ENCODE results near the gene SAT1.

Gene SAT1

DNA sequence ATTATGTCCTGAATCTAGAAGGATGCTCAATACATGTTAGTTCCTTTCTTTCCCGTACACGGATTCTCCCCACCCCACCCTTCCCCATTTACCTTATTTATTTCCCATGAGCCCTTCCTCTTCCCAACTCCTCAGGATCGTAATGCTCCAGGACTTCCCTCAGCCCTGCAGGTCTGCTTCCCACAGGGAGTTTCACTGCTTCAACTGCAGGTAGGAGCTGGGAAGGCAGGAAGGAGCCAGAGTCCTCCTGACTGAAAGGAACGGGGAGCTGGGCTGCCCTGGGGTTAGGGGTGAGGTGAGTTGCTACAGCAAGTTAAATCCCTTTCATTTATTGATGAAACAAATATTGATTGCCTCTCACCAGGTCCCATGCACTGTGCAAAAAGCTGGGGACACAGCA, 33.2 kb downstream of the SAT1 start:
- FAIRE-seq, result no peak

GRCh38 chrX:23817979-23818336, 35.0 kb downstream of the SAT1 start:
- TF ChIP-seq POLR2AphosphoS5 (IDR thresholded peaks at IDR 0.05; ENCODE audit: low read depth, low read length), result no peak
- TF ChIP-seq POLR2A (IDR thresholded peaks at IDR 0.05; ENCODE audit: low read depth, low read length), result no peak
- no peak for TF ChIP-seq TAF1 (IDR thresholded peaks at IDR 0.05; ENCODE audit: borderline replicate concordance, low read depth, low read length)
- FAIRE-seq (no peak), DNase-seq (ENCODE audit: insufficient read length) (no peak)

More for the DNA sequence above, 33.2 kb downstream of the SAT1 start:
- DNase-seq (ENCODE audit: insufficient read length), result no peak
- TF ChIP-seq POLR2A (IDR thresholded peaks at IDR 0.05; ENCODE audit: low read depth, low read length) (no peak), TAF1 (IDR thresholded peaks at IDR 0.05; ENCODE audit: borderline replicate concordance, low read depth, low read length) (no peak), POLR2AphosphoS5 (IDR thresholded peaks at IDR 0.05; ENCODE audit: low read depth, low read length) (no peak)

DNA sequence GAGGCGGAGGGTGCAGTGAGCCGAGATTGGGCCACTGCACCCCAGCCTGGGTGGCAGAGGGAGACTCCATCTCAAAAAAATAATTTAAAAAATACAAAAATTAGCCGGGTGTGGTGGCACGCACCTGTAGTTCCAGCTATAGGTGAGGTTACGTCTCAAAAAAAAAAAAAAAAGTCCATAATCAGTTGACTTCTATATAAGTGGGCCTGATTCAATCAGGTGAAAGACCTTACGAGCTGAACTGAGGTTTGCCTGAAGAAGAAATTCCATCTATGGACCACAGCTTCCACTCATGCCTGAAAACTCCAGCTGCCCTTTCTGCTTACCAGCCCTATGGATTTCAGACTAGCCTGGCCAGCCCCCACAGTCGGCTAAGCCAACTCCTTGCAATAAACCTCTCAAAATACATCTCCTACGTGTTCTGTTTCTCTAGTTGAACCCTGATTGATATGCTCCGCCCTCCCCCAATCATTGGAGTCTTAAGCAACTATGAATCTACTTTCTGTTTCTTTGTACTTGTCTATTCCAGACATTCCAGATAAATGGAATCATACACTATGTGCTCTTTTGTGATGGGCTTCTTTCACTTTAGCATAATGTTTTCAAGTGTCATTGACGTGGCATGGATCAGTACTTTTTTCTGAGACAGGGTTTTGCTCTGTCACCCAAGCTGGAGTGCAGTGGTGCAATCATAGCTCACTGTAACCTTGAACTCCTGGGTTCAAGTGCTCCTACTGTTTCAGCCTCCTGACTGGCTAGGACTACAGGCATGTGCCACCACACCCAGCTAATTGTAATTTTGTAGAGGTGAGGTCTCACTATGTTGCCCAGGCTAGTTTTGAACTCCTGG, 36.6 kb downstream of the SAT1 start:
- DNase-seq (ENCODE audit: insufficient read length) (no peak), FAIRE-seq (no peak)
- TF ChIP-seq TAF1 (IDR thresholded peaks at IDR 0.05; ENCODE audit: borderline replicate concordance, low read depth, low read length) (no peak), POLR2A (IDR thresholded peaks at IDR 0.05; ENCODE audit: low read depth, low read length) (no peak), POLR2AphosphoS5 (IDR thresholded peaks at IDR 0.05; ENCODE audit: low read depth, low read length) (no peak)

GRCh38 chrX:23820235-23820782, 37.3 kb downstream of the SAT1 start:
- DNase-seq (ENCODE audit: insufficient read length) (no peak), FAIRE-seq (no peak)
- no peak for TF ChIP-seq TAF1 (IDR thresholded peaks at IDR 0.05; ENCODE audit: borderline replicate concordance, low read depth, low read length)
- no peak for TF ChIP-seq POLR2A (IDR thresholded peaks at IDR 0.05; ENCODE audit: low read depth, low read length)
- no peak for TF ChIP-seq POLR2AphosphoS5 (IDR thresholded peaks at IDR 0.05; ENCODE audit: low read depth, low read length)

DNA sequence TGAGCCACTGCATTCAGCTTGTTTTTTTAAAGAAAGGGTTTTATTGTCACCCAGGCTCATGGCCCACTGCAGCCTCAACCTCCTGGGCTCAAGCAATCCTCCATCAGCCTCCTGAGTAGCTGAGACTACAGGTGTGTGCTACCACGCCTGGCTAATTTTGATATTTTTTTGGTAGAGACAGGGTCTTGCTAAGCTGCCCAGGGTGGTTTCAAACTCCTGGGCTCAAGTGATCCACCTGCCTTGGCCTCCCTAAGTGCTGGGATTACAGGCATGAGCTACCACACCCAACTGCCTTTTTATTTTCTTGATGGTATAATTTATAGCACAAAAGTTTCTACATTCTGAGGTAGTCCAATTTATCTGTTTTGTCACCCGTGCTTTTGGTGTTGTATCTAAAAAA, 38.9 kb downstream of the SAT1 start:
- FAIRE-seq (no peak), DNase-seq (ENCODE audit: insufficient read length) (no peak)
- TF ChIP-seq POLR2AphosphoS5 (IDR thresholded peaks at IDR 0.05; ENCODE audit: low read depth, low read length) (no peak), POLR2A (IDR thresholded peaks at IDR 0.05; ENCODE audit: low read depth, low read length) (no peak), TAF1 (IDR thresholded peaks at IDR 0.05; ENCODE audit: borderline replicate concordance, low read depth, low read length) (no peak)

DNA sequence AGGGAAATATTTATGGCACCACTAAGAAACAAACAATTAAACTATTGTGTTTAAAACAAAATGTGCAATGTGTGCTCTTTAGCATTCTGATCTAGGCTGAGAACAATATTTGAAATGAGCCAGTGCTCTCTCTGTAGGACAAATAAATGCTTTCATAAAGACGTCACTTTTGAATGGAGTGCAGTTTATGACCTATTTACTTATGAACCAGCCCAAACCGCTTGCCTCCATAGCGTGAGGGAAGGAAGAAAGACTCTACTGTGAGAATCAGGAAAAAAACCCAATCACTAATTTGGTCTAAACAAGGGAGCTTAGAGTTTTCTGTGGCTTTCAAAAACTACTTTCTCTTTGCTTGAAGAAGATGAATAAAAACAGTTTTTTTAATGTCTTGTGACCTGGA, 39.4 kb downstream of the SAT1 start:
- FAIRE-seq (no peak), DNase-seq (ENCODE audit: insufficient read length) (no peak)

DNA sequence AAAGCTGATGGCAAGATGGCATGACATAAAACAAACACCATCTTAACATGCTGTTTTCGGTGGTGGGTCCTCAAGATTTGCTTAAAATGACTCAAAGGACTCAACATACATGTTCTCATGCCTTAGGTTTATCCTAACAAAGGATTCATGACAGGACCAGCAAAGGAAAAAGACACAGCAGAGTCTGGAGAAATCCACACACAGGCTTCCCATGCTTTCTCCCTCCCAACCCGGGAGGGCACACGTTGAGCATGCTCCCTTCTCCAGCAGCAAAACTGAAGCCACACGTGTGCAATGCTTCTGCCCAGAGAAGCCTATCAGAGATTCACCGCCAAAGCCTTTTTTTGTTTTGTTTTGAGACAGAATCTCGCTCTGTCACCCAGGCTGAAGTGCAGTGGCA, 39.9 kb downstream of the SAT1 start:
- FAIRE-seq (no peak), DNase-seq (ENCODE audit: insufficient read length) (no peak)

More for the DNA sequence above, 39.4 kb downstream of the SAT1 start:
- TF ChIP-seq POLR2AphosphoS5 (IDR thresholded peaks at IDR 0.05; ENCODE audit: low read depth, low read length) (no peak), POLR2A (IDR thresholded peaks at IDR 0.05; ENCODE audit: low read depth, low read length) (no peak), TAF1 (IDR thresholded peaks at IDR 0.05; ENCODE audit: borderline replicate concordance, low read depth, low read length) (no peak)

DNA sequence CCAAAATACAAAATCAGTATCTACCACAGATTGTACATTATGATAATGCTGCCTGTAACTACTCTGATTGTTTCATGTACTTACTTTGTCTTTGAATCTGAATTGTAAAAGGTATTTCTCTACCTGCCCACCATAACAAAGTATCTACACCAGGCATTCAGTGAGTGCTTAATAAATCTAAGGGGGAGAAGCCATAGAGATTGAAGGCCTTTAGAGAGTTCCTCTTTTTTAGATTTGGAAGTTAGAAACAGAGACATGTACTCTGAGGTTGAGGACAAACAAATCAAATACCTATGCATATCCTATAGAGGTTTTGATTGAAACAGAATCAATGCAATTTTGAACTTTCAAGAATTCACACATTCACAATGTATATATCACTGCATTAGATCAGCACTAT, 42.7 kb downstream of the SAT1 start:
- DNase-seq (ENCODE audit: insufficient read length) (no peak), FAIRE-seq (no peak)
- TF ChIP-seq TAF1 (IDR thresholded peaks at IDR 0.05; ENCODE audit: borderline replicate concordance, low read depth, low read length) (no peak), POLR2A (IDR thresholded peaks at IDR 0.05; ENCODE audit: low read depth, low read length) (no peak), POLR2AphosphoS5 (IDR thresholded peaks at IDR 0.05; ENCODE audit: low read depth, low read length) (no peak)

More for the DNA sequence above, 39.9 kb downstream of the SAT1 start:
- TF ChIP-seq TAF1 (IDR thresholded peaks at IDR 0.05; ENCODE audit: borderline replicate concordance, low read depth, low read length) (no peak), POLR2AphosphoS5 (IDR thresholded peaks at IDR 0.05; ENCODE audit: low read depth, low read length) (no peak), POLR2A (IDR thresholded peaks at IDR 0.05; ENCODE audit: low read depth, low read length) (no peak)

GRCh38 chrX:23826216-23826615, 43.2 kb downstream of the SAT1 start:
- DNase-seq (ENCODE audit: insufficient read length) (no peak), FAIRE-seq (no peak)
- TF ChIP-seq TAF1 (IDR thresholded peaks at IDR 0.05; ENCODE audit: borderline replicate concordance, low read depth, low read length) (no peak), POLR2A (IDR thresholded peaks at IDR 0.05; ENCODE audit: low read depth, low read length) (no peak), POLR2AphosphoS5 (IDR thresholded peaks at IDR 0.05; ENCODE audit: low read depth, low read length) (no peak)

- no peak for FAIRE-seq
- TF ChIP-seq POLR2AphosphoS5 (IDR thresholded peaks at IDR 0.05; ENCODE audit: low read depth, low read length) (no peak), POLR2A (IDR thresholded peaks at IDR 0.05; ENCODE audit: low read depth, low read length) (no peak)
Observed at GRCh38 chrX:23826653-23827052, 43.7 kb downstream of the SAT1 start.

GRCh38 chrX:23828881-23829280, 45.9 kb downstream of the SAT1 start:
- FAIRE-seq, result no peak
- no peak for DNase-seq (ENCODE audit: insufficient read length)
- TF ChIP-seq POLR2A (IDR thresholded peaks at IDR 0.05; ENCODE audit: low read depth, low read length), result no peak
- no peak for TF ChIP-seq POLR2AphosphoS5 (IDR thresholded peaks at IDR 0.05; ENCODE audit: low read depth, low read length)
- no peak for TF ChIP-seq TAF1 (IDR thresholded peaks at IDR 0.05; ENCODE audit: borderline replicate concordance, low read depth, low read length)

More at GRCh38 chrX:23826653-23827052, 43.7 kb downstream of the SAT1 start:
- DNase-seq (ENCODE audit: insufficient read length), result no peak

- DNase-seq (ENCODE audit: insufficient read length), result no peak
- no peak for TF ChIP-seq POLR2AphosphoS5 (IDR thresholded peaks at IDR 0.05; ENCODE audit: low read depth, low read length)
- TF ChIP-seq TAF1 (IDR thresholded peaks at IDR 0.05; ENCODE audit: borderline replicate concordance, low read depth, low read length), result no peak
- no peak for TF ChIP-seq POLR2A (IDR thresholded peaks at IDR 0.05; ENCODE audit: low read depth, low read length)
Observed at GRCh38 chrX:23832721-23833120, 49.7 kb downstream of the SAT1 start.

More at GRCh38 chrX:23832721-23833120, 49.7 kb downstream of the SAT1 start:
- no peak for FAIRE-seq

Measured in GM12892 (cell line).